PC-3 (cell line): ENCODE results near the gene METRN. TPM values are rescaled to one million over a fixed set of nuclear protein-coding genes. Genes with fewer than 3 reads are reported as not detected.

Source experiments
- ATAC-seq: fragments of 200-7000 bp; cut with Tn5 transposase; 2 replicates; pipeline ENCODE4 v1.9.1; 2020; ENCODE audit warnings: mild to moderate bottlenecking, moderate library complexity
- BruUV-seq: library from RNA; stranded (reverse); fragments of 400-500 nt; replicated peaks from 2 replicates; lab custom pipeline; 2021; lab: Mats Ljungman, UMichigan
- CTCF ChIA-PET: fragments of 300-600 bp; sonication (Branson Sonifier 250); formaldehyde crosslinking; loops from one replicate; lab custom pipeline; 2022; ENCODE audit warnings: antibody characterized with exemption; lab: Charles Lee
- POLR2A ChIA-PET: fragments of 300-600 bp; sonication (Branson Sonifier 250); formaldehyde crosslinking; loops from one replicate; lab custom pipeline; 2022; ENCODE audit warnings: antibody characterized with exemption; ENCODE audit not compliant: unreplicated experiment; lab: Charles Lee
- DNase-seq: peaks from one replicate; pipeline ENCODE4 v3.0.0-alpha.2; 2015
- H2AFZ ChIP-seq: fragments of 300-600 bp; sonication (generic); 2 replicates; pipeline ENCODE4 v1.6.0; 2016; ENCODE audit warnings: antibody characterized with exemption, low read length
- H3F3A ChIP-seq: fragments of 300-600 bp; sonication (generic); one replicate; pipeline ENCODE4 v1.6.0; 2017; ENCODE audit warnings: antibody characterized with exemption, low read length, control low read depth, mild to moderate bottlenecking; ENCODE audit not compliant: unreplicated experiment
- H3K27ac ChIP-seq: fragments of 300-600 bp; sonication (generic); 2 replicates; pipeline ENCODE4 v1.5.1; 2016; ENCODE audit warnings: mild to moderate bottlenecking, low read length
- H3K27me3 ChIP-seq: fragments of 300-600 bp; sonication (generic); 2 replicates; pipeline ENCODE4 v1.6.1; 2016; ENCODE audit warnings: low read length, mixed read lengths
- H3K36me3 ChIP-seq: fragments of 300-600 bp; sonication (generic); 2 replicates; pipeline ENCODE4 v1.6.1; 2016; ENCODE audit warnings: low read depth, mixed run types, low read length, mixed read lengths
- H3K4me1 ChIP-seq: fragments of 300-600 bp; sonication (generic); 2 replicates; pipeline ENCODE4 v1.5.1; 2016; ENCODE audit warnings: low read length; ENCODE audit not compliant: insufficient read depth
- H3K4me2 ChIP-seq: fragments of 300-600 bp; sonication (generic); 2 replicates; pipeline ENCODE4 v1.6.0; 2016; ENCODE audit warnings: low read length
- H3K4me3 ChIP-seq: fragments of 300-600 bp; sonication (generic); 2 replicates; pipeline ENCODE4 v1.5.1; 2016; ENCODE audit warnings: mild to moderate bottlenecking, low read length, mixed read lengths
- H3K79me2 ChIP-seq: fragments of 300-600 bp; sonication (generic); 2 replicates; pipeline ENCODE4 v1.6.1; 2017; ENCODE audit warnings: low read length, mixed read lengths
- H3K9ac ChIP-seq: fragments of 300-600 bp; sonication (generic); 2 replicates; pipeline ENCODE4 v1.6.0; 2016; ENCODE audit warnings: mild to moderate bottlenecking, low read length
- H3K9me2 ChIP-seq: fragments of 300-600 bp; sonication (generic); replicated peaks from 2 replicates; pipeline ENCODE4 v1.6.1; 2016; ENCODE audit warnings: mixed run types, low read length, mixed read lengths
- H3K9me3 ChIP-seq: fragments of 300-600 bp; sonication (generic); 2 replicates; pipeline ENCODE4 v1.6.1; 2016; ENCODE audit warnings: low read length, mixed read lengths
- H4K20me1 ChIP-seq: fragments of 300-600 bp; sonication (generic); 2 replicates; pipeline ENCODE4 v1.6.1; 2016; ENCODE audit warnings: low read length, mixed read lengths
- EZH2 ChIP-seq: fragments of 300-600 bp; sonication (generic); IDR thresholded peaks from one replicate; pipeline ENCODE4 v1.6.1; 2017; ENCODE audit warnings: antibody characterized with exemption, mild to moderate bottlenecking, low read length; ENCODE audit not compliant: unreplicated experiment
- EZH2phosphoT487 ChIP-seq: fragments of 300-600 bp; sonication (generic); IDR thresholded peaks from 2 replicates; pipeline ENCODE4 v1.6.1; 2018; ENCODE audit warnings: mild to moderate bottlenecking, antibody characterized with exemption, low read length, borderline replicate concordance
- intact Hi-C: fragments of 100-400 bp; cut with micrococcal nuclease; formaldehyde crosslinking; loops from 2 replicates; pipeline ENCODE4 v1.9.0; 2023
- total RNA-seq: library from RNA; depleted of rRNA; stranded (reverse); fragments of >200 nt; gene quantifications from 2 replicates; pipeline ENCODE4 v1.2.3, GENCODE V29; 2014
- TF ChIP-seq, protein P1 (sequence below): fragments of 300-600 bp; sonication (generic); conservative IDR thresholded peaks from 2 replicates; pipeline ENCODE4 v1.5.1; 2017; ENCODE audit warnings: antibody characterized with exemption, low read depth, mild to moderate bottlenecking, low read length

The METRN gene
- total RNA-seq, 1 experiment from 2014 or later = 320 TPM

DNA sequence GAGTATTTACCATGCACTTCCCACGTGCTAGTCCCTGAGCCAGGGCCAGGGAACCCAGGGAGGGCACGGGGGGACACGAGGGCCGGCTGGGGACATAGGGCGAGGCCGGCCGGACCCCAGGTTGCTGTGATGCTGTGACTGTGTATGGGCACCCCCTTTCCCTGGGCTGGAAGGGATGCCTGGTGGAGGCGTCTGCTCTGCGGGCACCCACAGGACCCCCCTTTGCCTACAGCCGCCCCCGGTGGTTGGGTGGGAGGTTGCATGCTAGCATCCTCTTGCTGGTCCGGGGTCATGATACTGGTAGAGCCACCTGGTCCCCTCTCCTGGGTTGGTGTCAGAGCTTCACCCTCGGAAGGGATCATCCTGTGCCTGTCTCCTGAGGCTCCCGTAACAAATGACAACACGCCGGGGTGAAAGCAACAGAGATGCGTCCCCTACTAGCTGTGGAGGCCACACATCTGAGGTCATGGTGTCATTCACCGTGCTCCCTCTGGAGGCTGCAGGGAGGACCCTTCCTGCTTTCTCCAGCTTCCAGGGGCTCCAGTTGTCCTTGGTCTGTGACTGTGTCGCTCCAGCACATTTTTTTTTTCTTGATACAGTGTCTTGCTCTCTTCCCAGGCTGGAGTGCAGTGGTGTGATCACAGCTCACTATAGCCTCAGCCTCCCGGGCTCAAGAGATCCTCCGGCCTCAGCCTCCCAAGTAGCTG, 29.0 kb downstream of the METRN start:
- H3K4me2 ChIP-seq = no peak overlapping the region
- CTCF ChIA-PET = no interaction called here
- no peak overlapping the region for H2AFZ ChIP-seq
- H3K9me2 ChIP-seq = no peaks in the 10 kb centered on the region
- POLR2A ChIA-PET = no interaction called here
- ATAC-seq = no peak
- H3K27ac ChIP-seq = no peak overlapping the region
- H3F3A ChIP-seq = no peaks in the 10 kb centered on the region
- no peaks in the 10 kb centered on the region for H4K20me1 ChIP-seq
- H3K4me3 ChIP-seq = no peak overlapping the region
- no peak overlapping the region for H3K9ac ChIP-seq
- H3K27me3 ChIP-seq = no peaks in the 10 kb centered on the region
- DNase-seq = no peak
- H3K79me2 ChIP-seq = peaks cover 12% of the 10 kb centered on the region
- H3K9me3 ChIP-seq = no peaks in the 10 kb centered on the region
- TF ChIP-seq EZH2phosphoT487 (no peak), EZH2 (no peak)
- TF ChIP-seq, protein P1, sequence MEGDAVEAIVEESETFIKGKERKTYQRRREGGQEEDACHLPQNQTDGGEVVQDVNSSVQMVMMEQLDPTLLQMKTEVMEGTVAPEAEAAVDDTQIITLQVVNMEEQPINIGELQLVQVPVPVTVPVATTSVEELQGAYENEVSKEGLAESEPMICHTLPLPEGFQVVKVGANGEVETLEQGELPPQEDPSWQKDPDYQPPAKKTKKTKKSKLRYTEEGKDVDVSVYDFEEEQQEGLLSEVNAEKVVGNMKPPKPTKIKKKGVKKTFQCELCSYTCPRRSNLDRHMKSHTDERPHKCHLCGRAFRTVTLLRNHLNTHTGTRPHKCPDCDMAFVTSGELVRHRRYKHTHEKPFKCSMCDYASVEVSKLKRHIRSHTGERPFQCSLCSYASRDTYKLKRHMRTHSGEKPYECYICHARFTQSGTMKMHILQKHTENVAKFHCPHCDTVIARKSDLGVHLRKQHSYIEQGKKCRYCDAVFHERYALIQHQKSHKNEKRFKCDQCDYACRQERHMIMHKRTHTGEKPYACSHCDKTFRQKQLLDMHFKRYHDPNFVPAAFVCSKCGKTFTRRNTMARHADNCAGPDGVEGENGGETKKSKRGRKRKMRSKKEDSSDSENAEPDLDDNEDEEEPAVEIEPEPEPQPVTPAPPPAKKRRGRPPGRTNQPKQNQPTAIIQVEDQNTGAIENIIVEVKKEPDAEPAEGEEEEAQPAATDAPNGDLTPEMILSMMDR = no peak
- BruUV-seq = no TSS peak
- intact Hi-C loops = loop anchor here (5.0 kb wide), 1 partner anchor 38 kb away; no protein-coding TSS in a partner anchor
- H3K36me3 ChIP-seq = no peaks in the 10 kb centered on the region
- H3K4me1 ChIP-seq = peaks cover 5% of the 10 kb centered on the region; the same call in 1 of the 2 replicates

DNA sequence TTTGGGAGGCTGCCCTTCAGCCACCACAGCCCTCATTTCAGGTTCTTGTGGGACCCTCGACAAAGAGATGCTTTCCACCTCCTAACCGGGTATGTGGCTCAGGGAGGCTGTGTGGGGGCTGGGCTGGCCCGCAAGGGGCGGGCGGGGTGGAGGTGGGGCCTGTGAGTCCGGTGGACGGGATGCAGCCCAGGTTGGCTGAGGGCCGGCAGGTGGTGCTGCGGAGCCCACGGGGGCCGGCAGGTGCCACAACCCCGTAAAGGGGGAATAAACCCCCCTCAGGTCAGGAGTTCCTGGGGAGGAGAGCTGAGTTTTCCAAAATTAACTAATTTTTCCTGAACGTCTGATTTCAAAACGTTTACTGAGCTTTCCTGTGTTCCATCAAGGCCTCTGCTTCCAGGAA, 30.8 kb downstream of the METRN start:
- intact Hi-C loops = no loop called here
- no TSS peak for BruUV-seq
- H3K4me2 ChIP-seq = no peak overlapping the region
- ChIA-PET CTCF (no interaction called here), POLR2A (no interaction called here)
- no peaks in the 10 kb centered on the region for H3K9me3 ChIP-seq
- H3K27ac ChIP-seq = no peak overlapping the region
- DNase-seq (no peak), ATAC-seq (no peak)
- H3K79me2 ChIP-seq = no peaks in the 10 kb centered on the region
- H3K36me3 ChIP-seq = no peaks in the 10 kb centered on the region
- no peaks in the 10 kb centered on the region for H4K20me1 ChIP-seq
- H3K27me3 ChIP-seq = no peaks in the 10 kb centered on the region
- no peaks in the 10 kb centered on the region for H3F3A ChIP-seq
- H3K4me3 ChIP-seq = no peak overlapping the region
- H3K4me1 ChIP-seq = no peaks in the 10 kb centered on the region
- TF ChIP-seq, protein P1 = no peak
- TF ChIP-seq EZH2phosphoT487 (no peak), EZH2 (no peak)
- no peak overlapping the region for H3K9ac ChIP-seq
- no peaks in the 10 kb centered on the region for H3K9me2 ChIP-seq
- no peak overlapping the region for H2AFZ ChIP-seq

DNA sequence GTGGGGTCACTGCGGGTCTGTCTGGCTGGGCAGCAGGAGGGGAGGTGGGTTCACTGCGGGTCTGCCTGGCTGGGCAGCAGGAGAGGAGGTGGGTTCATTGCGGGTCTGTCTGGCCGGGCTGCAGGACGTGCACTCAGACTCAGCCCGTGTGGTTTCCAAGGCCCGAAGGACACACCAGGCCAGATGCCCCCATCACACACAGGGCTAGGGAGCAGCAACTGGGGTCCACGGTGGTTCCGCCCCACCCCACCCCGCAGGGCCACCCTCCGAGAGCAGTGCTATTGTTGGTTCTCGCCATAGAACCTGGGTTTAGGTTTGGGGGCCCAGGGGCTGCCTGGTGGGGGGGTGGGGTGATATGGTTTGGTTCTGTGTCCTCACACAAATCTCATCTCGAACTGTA, 31.7 kb downstream of the METRN start:
- CTCF ChIA-PET = no interaction called here
- no peak for TF ChIP-seq EZH2phosphoT487
- no peak for TF ChIP-seq EZH2
- TF ChIP-seq, protein P1 = no peak
- no peak overlapping the region for H3K4me3 ChIP-seq

More for the DNA sequence above, 31.7 kb downstream of the METRN start:
- Histone ChIP-seq H3K9me2 (no peaks in the 10 kb centered on the region), H4K20me1 (no peaks in the 10 kb centered on the region), H3K4me1 (no peaks in the 10 kb centered on the region), H3K79me2 (no peaks in the 10 kb centered on the region), H3K27me3 (no peaks in the 10 kb centered on the region), H3K36me3 (no peaks in the 10 kb centered on the region), H3K9me3 (no peaks in the 10 kb centered on the region), H3K4me2 (no peak overlapping the region), H3K9ac (no peak overlapping the region), H2AFZ (no peak overlapping the region), H3F3A (no peaks in the 10 kb centered on the region), H3K27ac (no peak overlapping the region)
- no peak for ATAC-seq
- intact Hi-C loops = no loop called here
- no TSS peak for BruUV-seq
- POLR2A ChIA-PET = no interaction called here
- DNase-seq = no peak
